ENCODE measurements around the gene ZDHHC3. TPM values are rescaled to one million over a fixed set of nuclear protein-coding genes. Genes with fewer than 3 reads are reported as not detected.

Gene ZDHHC3
- total and polyA plus RNA-seq, 4 donors, result 15.4 to 43.0 (median 24.4) TPM

DNA sequence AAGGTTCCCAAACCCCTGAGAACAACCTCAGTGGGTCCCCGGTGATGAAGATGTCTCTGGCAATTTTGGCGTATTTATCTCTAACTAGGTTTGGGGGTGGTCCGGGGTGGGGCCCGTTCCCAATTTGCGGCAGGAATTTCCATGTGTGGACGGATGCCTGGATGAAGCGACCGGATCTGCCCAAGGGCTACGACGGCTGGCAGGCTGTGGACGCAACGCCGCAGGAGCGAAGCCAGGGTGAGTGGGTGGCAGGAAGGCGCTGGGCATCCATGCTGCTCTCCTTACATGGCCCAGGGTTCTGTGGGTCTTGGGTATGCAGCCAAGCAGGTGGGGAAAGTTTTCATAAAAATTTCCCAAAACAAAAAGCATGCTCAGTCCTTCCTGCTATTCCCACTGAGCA lies 72.2 kb downstream of the ZDHHC3 start:
- Histone ChIP-seq H3K4me3 (ENCODE audit: low read depth in 1 of 3, low read length in 3 of 3) (no peak overlapping the region), H3K27ac (ENCODE audit: low read depth in 1 of 2, low read length in 2 of 2) (no peak overlapping the region), H3K27me3 (ENCODE audit: control insufficient read depth in 4 of 4, insufficient read depth in 4 of 4, low read length in 3 of 4) (no peaks in the 10 kb centered on the region), H3K9ac (ENCODE audit: low read depth in 1 of 2, low read length in 2 of 2) (no peak overlapping the region), H3K36me3 (ENCODE audit: control insufficient read depth in 4 of 4, insufficient read depth in 3 of 4, low read depth in 1 of 4, low read length in 3 of 4) (no peaks in the 10 kb centered on the region), H3K9me3 (ENCODE audit: control insufficient read depth in 4 of 4, low read length in 3 of 4) (no peaks in the 10 kb centered on the region), H3K4me1 (ENCODE audit: control insufficient read depth in 4 of 4, insufficient read depth in 4 of 4, low read length in 3 of 4) (no peaks in the 10 kb centered on the region)
- no peak for DNase-seq (ENCODE audit: low spot score)
- TF ChIP-seq, protein P1, sequence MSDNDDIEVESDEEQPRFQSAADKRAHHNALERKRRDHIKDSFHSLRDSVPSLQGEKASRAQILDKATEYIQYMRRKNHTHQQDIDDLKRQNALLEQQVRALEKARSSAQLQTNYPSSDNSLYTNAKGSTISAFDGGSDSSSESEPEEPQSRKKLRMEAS (IDR thresholded peaks at IDR 0.05), result no peak
- TF ChIP-seq FOXA2 (IDR thresholded peaks at IDR 0.05) (no peak), JUND (IDR thresholded peaks at IDR 0.05) (no peak), HNF4G (IDR thresholded peaks at IDR 0.05) (no peak), YY1 (IDR thresholded peaks at IDR 0.05) (no peak)
- TF ChIP-seq, protein P2, sequence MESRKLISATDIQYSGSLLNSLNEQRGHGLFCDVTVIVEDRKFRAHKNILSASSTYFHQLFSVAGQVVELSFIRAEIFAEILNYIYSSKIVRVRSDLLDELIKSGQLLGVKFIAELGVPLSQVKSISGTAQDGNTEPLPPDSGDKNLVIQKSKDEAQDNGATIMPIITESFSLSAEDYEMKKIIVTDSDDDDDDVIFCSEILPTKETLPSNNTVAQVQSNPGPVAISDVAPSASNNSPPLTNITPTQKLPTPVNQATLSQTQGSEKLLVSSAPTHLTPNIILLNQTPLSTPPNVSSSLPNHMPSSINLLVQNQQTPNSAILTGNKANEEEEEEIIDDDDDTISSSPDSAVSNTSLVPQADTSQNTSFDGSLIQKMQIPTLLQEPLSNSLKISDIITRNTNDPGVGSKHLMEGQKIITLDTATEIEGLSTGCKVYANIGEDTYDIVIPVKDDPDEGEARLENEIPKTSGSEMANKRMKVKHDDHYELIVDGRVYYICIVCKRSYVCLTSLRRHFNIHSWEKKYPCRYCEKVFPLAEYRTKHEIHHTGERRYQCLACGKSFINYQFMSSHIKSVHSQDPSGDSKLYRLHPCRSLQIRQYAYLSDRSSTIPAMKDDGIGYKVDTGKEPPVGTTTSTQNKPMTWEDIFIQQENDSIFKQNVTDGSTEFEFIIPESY (IDR thresholded peaks at IDR 0.05), result no peak
- TF ChIP-seq, protein P3, sequence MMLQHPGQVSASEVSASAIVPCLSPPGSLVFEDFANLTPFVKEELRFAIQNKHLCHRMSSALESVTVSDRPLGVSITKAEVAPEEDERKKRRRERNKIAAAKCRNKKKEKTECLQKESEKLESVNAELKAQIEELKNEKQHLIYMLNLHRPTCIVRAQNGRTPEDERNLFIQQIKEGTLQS (IDR thresholded peaks at IDR 0.05), result no peak
- 94% methylated on average over 15 of the region's 15 CpGs for WGBS

DNA sequence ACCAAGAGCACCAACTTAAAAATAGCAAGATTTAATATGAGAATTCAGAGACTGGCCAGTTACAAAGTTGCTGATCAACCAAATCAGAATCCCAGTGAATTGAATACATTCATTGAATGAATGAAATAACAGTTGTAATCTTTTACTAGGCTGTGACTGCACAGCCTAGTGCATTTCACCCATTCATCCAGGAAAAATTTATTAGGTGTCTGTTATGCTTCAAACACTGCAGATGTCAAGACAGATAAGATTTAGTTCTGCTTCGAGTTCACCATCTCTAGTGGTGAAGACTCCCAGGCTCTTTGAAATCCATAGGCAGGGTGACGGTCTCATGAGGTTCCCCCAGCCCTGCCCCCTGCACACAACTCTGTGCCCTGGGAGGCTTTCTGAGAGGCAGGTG lies 72.7 kb downstream of the ZDHHC3 start:
- no peaks in the 10 kb centered on the region for H3K27me3 ChIP-seq (ENCODE audit: control insufficient read depth in 4 of 4, insufficient read depth in 4 of 4, low read length in 3 of 4)
- no peak overlapping the region for H3K4me3 ChIP-seq (ENCODE audit: low read depth in 1 of 3, low read length in 3 of 3)
- 68% methylated on average over 2 of the region's 2 CpGs for WGBS
- TF ChIP-seq, protein P1 (IDR thresholded peaks at IDR 0.05), result no peak
- TF ChIP-seq HNF4A (conservative IDR thresholded peaks at IDR 0.05) (no peak), HNF4G (IDR thresholded peaks at IDR 0.05) (no peak), JUND (IDR thresholded peaks at IDR 0.05) (no peak), RAD21 (IDR thresholded peaks at IDR 0.05) (no peak), GABPA (IDR thresholded peaks at IDR 0.05 in 1 of 2, conservative IDR thresholded peaks at IDR 0.05 in 1 of 2) (no peak), RXRA (IDR thresholded peaks at IDR 0.05) (no peak), YY1 (IDR thresholded peaks at IDR 0.05) (no peak), TAF1 (conservative IDR thresholded peaks at IDR 0.05) (no peak), SP1 (IDR thresholded peaks at IDR 0.05) (no peak), EGR1 (IDR thresholded peaks at IDR 0.05; ENCODE audit: low read depth in 2 of 2) (no peak), FOXA2 (IDR thresholded peaks at IDR 0.05) (no peak), FOXA1 (IDR thresholded peaks at IDR 0.05) (no peak)
- TF ChIP-seq, protein P4, sequence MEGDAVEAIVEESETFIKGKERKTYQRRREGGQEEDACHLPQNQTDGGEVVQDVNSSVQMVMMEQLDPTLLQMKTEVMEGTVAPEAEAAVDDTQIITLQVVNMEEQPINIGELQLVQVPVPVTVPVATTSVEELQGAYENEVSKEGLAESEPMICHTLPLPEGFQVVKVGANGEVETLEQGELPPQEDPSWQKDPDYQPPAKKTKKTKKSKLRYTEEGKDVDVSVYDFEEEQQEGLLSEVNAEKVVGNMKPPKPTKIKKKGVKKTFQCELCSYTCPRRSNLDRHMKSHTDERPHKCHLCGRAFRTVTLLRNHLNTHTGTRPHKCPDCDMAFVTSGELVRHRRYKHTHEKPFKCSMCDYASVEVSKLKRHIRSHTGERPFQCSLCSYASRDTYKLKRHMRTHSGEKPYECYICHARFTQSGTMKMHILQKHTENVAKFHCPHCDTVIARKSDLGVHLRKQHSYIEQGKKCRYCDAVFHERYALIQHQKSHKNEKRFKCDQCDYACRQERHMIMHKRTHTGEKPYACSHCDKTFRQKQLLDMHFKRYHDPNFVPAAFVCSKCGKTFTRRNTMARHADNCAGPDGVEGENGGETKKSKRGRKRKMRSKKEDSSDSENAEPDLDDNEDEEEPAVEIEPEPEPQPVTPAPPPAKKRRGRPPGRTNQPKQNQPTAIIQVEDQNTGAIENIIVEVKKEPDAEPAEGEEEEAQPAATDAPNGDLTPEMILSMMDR (IDR thresholded peaks at IDR 0.05; ENCODE audit: low read depth, low read length, missing input control), result no peak
- TF ChIP-seq, protein P5, sequence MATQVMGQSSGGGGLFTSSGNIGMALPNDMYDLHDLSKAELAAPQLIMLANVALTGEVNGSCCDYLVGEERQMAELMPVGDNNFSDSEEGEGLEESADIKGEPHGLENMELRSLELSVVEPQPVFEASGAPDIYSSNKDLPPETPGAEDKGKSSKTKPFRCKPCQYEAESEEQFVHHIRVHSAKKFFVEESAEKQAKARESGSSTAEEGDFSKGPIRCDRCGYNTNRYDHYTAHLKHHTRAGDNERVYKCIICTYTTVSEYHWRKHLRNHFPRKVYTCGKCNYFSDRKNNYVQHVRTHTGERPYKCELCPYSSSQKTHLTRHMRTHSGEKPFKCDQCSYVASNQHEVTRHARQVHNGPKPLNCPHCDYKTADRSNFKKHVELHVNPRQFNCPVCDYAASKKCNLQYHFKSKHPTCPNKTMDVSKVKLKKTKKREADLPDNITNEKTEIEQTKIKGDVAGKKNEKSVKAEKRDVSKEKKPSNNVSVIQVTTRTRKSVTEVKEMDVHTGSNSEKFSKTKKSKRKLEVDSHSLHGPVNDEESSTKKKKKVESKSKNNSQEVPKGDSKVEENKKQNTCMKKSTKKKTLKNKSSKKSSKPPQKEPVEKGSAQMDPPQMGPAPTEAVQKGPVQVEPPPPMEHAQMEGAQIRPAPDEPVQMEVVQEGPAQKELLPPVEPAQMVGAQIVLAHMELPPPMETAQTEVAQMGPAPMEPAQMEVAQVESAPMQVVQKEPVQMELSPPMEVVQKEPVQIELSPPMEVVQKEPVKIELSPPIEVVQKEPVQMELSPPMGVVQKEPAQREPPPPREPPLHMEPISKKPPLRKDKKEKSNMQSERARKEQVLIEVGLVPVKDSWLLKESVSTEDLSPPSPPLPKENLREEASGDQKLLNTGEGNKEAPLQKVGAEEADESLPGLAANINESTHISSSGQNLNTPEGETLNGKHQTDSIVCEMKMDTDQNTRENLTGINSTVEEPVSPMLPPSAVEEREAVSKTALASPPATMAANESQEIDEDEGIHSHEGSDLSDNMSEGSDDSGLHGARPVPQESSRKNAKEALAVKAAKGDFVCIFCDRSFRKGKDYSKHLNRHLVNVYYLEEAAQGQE (IDR thresholded peaks at IDR 0.05), result no peak
- TF ChIP-seq, protein P3 (IDR thresholded peaks at IDR 0.05), result no peak
- TF ChIP-seq, protein P2 (IDR thresholded peaks at IDR 0.05), result no peak
- H3K36me3 ChIP-seq (ENCODE audit: control insufficient read depth in 4 of 4, insufficient read depth in 3 of 4, low read depth in 1 of 4, low read length in 3 of 4), result no peaks in the 10 kb centered on the region
- DNase-seq (ENCODE audit: low spot score), result no peak
- H3K9ac ChIP-seq (ENCODE audit: low read depth in 1 of 2, low read length in 2 of 2), result no peak overlapping the region
- no peaks in the 10 kb centered on the region for H3K4me1 ChIP-seq (ENCODE audit: control insufficient read depth in 4 of 4, insufficient read depth in 4 of 4, low read length in 3 of 4)
- H3K9me3 ChIP-seq (ENCODE audit: control insufficient read depth in 4 of 4, low read length in 3 of 4), result no peaks in the 10 kb centered on the region
- no peak overlapping the region for H3K27ac ChIP-seq (ENCODE audit: low read depth in 1 of 2, low read length in 2 of 2)

All from liver (tissue), 9 donors.